GM10266 (cell line): ENCODE data around the gene PLOD2.

ENCODE experiments used
- DNase-seq: peaks from one replicate; pipeline ENCODE4 v3.0.0; 2012; ENCODE audit errors: extremely low spot score
- CTCF ChIP-seq: IDR thresholded peaks from 2 replicates; pipeline ENCODE4 v1.5.1; 2012; ENCODE audit warnings: mild to moderate bottlenecking, low read depth; ENCODE audit not compliant: control insufficient read depth, insufficient read depth; ENCODE audit errors: missing control alignments

The PLOD2 gene

GRCh38 chr3:146052056-146052790 is 108.8 kb downstream of the PLOD2 start:
- TF ChIP-seq CTCF: no peak
- DNase-seq: no peak

GRCh38 chr3:146050691-146051090 is 110.3 kb downstream of the PLOD2 start:
- no peak for TF ChIP-seq CTCF
- no peak for DNase-seq

GRCh38 chr3:146047485-146047884 is 113.5 kb downstream of the PLOD2 start:
- TF ChIP-seq CTCF: no peak
- no peak for DNase-seq

- DNase-seq: no peak
- TF ChIP-seq CTCF: no peak
These were observed 116.9 kb downstream of the PLOD2 start for GRCh38 chr3:146044046-146044445.

GRCh38 chr3:146040630-146041029 is 120.4 kb downstream of the PLOD2 start:
- no peak for DNase-seq
- no peak for TF ChIP-seq CTCF

- TF ChIP-seq CTCF: no peak
- no peak for DNase-seq
These were observed 123.3 kb downstream of the PLOD2 start for GRCh38 chr3:146037697-146038096.

- no peak for TF ChIP-seq CTCF
- DNase-seq: no peak
These were observed 124.7 kb downstream of the PLOD2 start for GRCh38 chr3:146036281-146036680.
